Fibroblast of pulmonary artery (primary cell): Measurements from ENCODE around the gene ECHS1.

Source experiments
- DNase-seq: peaks from one replicate; pipeline ENCODE4 v3.0.0-alpha.2; 2010; ENCODE audit warnings: low read depth
- H3K4me3 ChIP-seq: replicated peaks from 2 replicates; pipeline ENCODE4 v1.5.1; 2011; ENCODE audit warnings: low read depth, mild to moderate bottlenecking, control low read depth, low read length, moderate library complexity
- TF ChIP-seq, protein P1 (sequence below): IDR thresholded peaks from 2 replicates; pipeline ENCODE4 v1.5.1; 2011; ENCODE audit warnings: mild to moderate bottlenecking, control low read depth, low read length, inconsistent platforms; ENCODE audit errors: missing control alignments

The ECHS1 gene

DNA sequence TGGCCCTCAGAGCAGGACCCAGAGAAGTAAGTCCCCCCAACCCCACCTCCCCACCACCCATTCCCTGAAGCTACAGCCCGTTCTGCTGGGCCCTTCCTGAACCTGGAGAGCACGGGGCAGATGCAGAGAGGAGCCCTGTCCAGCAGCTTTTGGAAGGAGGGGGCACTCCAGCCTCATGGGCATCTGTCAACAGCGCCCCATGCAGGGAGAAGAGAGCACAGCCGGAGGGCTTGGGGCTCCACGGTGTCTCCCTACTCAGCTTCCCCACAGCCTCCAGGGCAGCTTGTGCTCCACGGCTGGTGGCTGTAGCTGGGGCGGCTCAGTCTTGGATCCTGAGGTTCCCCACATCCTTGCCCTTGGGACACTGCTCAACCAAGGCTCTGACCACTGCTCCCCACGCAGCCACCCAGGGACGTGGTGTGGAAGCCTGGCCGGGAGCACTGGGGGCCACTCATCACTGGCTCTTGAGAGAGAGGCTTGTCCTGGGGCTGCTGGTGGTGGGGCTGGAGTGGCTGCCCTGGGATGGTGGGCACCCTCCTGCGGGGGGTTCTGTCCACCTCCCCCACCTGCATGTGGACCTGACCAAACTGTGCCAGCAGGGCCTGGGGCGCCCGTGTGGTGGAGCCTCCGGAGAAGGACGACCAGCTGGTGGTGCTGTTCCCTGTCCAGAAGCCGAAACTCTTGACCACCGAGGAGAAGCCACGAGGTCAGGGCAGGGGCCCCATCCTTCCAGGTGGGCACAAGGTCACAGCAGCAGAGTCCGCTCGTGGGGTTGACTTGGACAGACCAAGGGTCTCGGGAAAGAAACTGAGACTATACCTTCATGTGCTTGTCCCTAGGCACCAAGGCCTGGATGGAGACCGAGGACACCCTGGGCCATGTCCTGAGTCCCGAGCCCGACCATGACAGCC, 21.5 kb downstream of the ECHS1 start:
- TF ChIP-seq, protein P1, sequence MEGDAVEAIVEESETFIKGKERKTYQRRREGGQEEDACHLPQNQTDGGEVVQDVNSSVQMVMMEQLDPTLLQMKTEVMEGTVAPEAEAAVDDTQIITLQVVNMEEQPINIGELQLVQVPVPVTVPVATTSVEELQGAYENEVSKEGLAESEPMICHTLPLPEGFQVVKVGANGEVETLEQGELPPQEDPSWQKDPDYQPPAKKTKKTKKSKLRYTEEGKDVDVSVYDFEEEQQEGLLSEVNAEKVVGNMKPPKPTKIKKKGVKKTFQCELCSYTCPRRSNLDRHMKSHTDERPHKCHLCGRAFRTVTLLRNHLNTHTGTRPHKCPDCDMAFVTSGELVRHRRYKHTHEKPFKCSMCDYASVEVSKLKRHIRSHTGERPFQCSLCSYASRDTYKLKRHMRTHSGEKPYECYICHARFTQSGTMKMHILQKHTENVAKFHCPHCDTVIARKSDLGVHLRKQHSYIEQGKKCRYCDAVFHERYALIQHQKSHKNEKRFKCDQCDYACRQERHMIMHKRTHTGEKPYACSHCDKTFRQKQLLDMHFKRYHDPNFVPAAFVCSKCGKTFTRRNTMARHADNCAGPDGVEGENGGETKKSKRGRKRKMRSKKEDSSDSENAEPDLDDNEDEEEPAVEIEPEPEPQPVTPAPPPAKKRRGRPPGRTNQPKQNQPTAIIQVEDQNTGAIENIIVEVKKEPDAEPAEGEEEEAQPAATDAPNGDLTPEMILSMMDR = no peak
- no peak overlapping the region for H3K4me3 ChIP-seq
- DNase-seq = no peak

DNA sequence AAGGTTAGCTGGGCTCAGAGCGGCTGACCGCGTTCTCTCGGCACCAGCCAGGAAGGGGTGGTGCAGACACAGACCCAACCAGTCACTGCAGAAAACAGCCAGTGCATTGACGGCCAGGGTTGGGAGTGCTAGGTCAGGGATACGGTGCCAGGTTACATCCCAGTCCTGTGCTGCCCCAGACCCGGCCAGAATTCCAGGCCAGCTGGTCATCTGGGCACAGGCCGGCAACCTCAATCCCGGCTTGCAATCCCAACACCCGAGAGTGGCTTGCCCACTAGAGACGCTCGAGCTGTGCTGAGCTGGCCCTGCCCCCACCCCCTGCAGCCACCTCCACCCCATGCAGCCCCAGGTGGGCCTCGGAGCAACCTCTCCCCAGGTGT, 22.2 kb downstream of the ECHS1 start:
- H3K4me3 ChIP-seq = no peak overlapping the region
- TF ChIP-seq, protein P1 = no peak
- DNase-seq = no peak

DNA sequence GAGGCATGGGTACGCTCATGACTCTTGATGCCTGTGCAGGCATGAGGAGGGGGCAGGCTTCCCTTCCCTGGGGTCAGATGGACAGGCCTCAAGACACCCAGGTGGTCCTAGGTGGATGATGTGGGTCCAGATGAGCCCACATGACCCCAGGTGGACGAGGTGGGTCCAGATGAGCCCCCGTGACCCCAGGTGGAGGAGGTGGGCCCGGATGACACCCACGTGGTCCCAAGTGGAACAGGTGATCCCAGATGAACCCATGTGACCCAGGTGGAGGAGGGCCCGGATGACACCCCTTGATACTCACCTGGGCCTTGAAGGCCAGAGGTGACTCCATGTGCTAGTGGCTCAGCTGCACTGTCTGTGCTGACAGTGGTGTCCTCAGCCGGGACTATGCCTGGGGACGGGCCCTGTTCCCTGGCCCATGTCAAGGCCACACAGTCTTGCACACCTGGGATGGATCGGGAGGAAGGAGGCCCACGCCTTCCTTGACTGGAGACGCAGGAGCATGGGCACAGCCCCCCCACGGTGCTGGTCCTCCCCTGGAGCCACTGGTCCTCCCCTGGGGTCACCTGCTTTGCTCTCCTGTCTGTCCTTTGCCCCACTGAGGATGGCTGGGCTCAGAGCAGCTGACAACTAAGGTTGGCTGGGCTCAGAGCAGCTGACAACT, 22.7 kb downstream of the ECHS1 start:
- TF ChIP-seq, protein P1 = no peak
- no peak for DNase-seq
- no peak overlapping the region for H3K4me3 ChIP-seq

DNA sequence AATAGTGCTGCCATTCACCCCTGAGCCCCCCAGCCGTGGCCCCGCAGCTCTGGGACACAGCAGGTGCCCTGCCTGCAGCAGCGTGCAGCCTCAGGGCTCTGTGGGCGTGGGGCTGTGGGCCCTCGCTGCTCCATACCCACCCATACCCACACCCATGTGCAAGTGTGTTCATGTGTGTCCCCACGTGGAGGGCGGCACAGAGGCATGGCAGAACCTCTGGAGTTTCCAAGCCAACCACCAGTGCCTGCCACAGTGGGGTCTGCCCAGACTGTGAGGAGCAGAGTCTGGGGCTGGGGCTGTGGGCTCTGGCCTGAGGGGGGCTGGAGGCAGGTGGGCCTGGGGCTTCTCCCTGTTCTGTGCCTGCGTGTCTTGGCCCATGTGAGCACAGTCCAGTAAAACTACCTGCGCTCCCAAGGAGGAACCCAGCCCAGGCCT, 23.6 kb downstream of the ECHS1 start:
- DNase-seq = no peak
- H3K4me3 ChIP-seq = no peak overlapping the region
- TF ChIP-seq, protein P1 = no peak

DNA sequence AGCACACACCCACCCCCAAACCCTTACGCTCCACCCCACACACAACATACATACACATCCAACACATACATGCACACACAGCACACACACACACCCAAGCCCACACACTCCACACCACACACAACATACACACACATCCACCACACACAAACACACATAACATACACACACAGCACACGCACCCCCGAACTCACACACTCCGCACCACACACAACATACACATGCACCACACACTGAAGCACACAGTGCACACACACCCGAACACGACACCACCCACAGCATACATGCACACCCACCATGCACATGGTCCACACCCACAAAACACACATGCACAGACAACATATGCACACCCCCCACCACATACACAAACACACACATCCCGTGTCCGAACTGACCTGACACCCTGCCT, 24.0 kb downstream of the ECHS1 start:
- no peak for DNase-seq
- TF ChIP-seq, protein P1 = no peak

DNA sequence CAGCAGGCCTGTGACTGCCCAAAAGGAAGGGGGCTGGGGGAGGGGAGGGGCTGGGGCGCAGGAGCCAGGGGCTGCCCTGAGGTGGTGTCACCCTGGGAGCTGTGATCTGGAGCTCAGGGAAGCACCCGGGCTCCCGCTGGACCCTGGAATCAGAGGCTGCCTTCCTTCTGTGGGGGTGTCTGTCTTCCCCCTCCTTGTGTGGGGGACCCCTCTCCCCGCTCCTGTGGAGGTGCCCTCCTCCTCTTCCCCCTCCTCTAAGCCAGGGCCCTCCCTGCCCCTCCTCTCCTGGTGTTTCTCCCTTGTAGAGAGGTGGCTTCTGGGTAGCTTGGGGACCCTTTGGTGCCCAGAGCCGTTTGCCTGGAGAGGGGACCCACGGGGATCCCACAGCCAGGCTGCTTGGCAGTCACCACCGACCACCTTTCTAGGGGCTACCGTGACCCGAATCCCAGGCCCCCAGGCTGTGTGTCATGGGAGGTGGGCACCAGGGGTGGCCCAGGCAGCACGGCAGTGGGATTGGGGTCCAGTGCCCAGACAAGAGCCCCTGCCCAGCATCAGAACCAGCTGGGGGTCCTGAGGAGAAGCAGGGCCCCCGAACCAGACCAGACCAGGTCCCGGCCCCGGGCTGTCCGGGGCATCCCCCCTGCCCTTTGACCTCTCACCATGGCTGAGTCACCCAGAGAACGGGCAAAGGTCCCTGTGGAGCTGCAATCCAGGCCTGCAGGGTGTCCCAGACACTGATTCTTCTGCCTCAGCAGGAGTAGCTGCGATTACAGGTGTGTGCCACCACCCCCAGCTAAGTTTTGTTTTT, 25.2 kb downstream of the ECHS1 start:
- H3K4me3 ChIP-seq = no peak overlapping the region
- no peak for DNase-seq
- TF ChIP-seq, protein P1 = no peak

More for the DNA sequence above, 24.0 kb downstream of the ECHS1 start:
- H3K4me3 ChIP-seq = no peak overlapping the region
